B cell (primary cell): ENCODE results near the gene ZNF316. TPM values are rescaled to one million over a fixed set of nuclear protein-coding genes. Genes with fewer than 3 reads are reported as not detected.

ENCODE experiments used
- ATAC-seq: fragments of 200-7000 bp; cut with Tn5 transposase; one replicate; pipeline ENCODE4 v1.10.0; 2021; ENCODE audit warnings: low read depth, mild to moderate bottlenecking, moderate number of reproducible peaks, moderate library complexity
- CTCF ChIA-PET: fragments of 350-600 bp; sonication (Branson Sonifier 250); formaldehyde crosslinking; loops from one replicate; lab custom pipeline; 2021; ENCODE audit warnings: antibody characterized with exemption, inconsistent platforms; lab: Charles Lee
- POLR2A ChIA-PET: fragments of 350-600 bp; sonication (Branson Sonifier 250); formaldehyde crosslinking; loops from one replicate; lab custom pipeline; 2021; ENCODE audit warnings: antibody characterized with exemption; lab: Charles Lee
- DNase-seq: peaks from one replicate; pipeline ENCODE4 v3.0.0; 2013
- H2AFZ ChIP-seq: 2 replicates; pipeline ENCODE4 v1.6.1; 2012; ENCODE audit warnings: mild to moderate bottlenecking, low read depth, low read length; ENCODE audit not compliant: insufficient read depth, poor library complexity, severe bottlenecking
- H3K27ac ChIP-seq, 2 donors: 1 replicate in 1 of 2; 2 replicates in 1 of 2; pipeline ENCODE4 v1.5.1; 2012 to 2013; ENCODE audit warnings: low read length in 2 of 2, mild to moderate bottlenecking in 2 of 2, moderate library complexity in 1 of 2
- H3K27me3 ChIP-seq, 4 experiments: fragments of 200-600 bp in 1 of 4; sonication (generic) in 1 of 4; replicated peaks in 1 of 4; 1 replicate in 2 of 4; 2 replicates in 2 of 4; pipeline versions ENCODE4 v1.6.1 to v1.7.0; 2013 to 2016; ENCODE audit warnings: low read length in 3 of 4, mild to moderate bottlenecking in 2 of 4, mixed read lengths in 1 of 4, moderate library complexity in 1 of 4; ENCODE audit not compliant: insufficient read depth in 4 of 4, control insufficient read depth in 3 of 4; ENCODE audit errors: control extremely low read depth in 1 of 4
- H3K36me3 ChIP-seq, 2 experiments: replicated peaks in 1 of 2; 1 replicate in 1 of 2; 2 replicates in 1 of 2; pipeline versions ENCODE4 v1.6.1 to v1.7.1; 2013; ENCODE audit warnings: low read length in 1 of 2; ENCODE audit not compliant: insufficient read depth in 2 of 2, control insufficient read depth in 1 of 2; ENCODE audit errors: control extremely low read depth in 1 of 2, extremely low read depth in 1 of 2
- H3K4me1 ChIP-seq, 2 donors: fragments of 200-600 bp in 1 of 2; sonication (generic) in 1 of 2; 1 replicate in 1 of 2; 2 replicates in 1 of 2; pipeline versions ENCODE4 v1.5.1 to v1.6.1; 2013 to 2017; ENCODE audit warnings: low read length in 2 of 2; ENCODE audit not compliant: control insufficient read depth in 2 of 2, insufficient read depth in 2 of 2
- H3K4me2 ChIP-seq: replicated peaks from 2 replicates; pipeline ENCODE3; 2012; ENCODE audit warnings: mild to moderate bottlenecking, low read depth, low read length; ENCODE audit not compliant: poor library complexity, severe bottlenecking
- H3K4me3 ChIP-seq, 5 experiments: fragments of 200-600 bp in 1 of 5; sonication (generic) in 1 of 5; 1 replicate in 3 of 5; 2 replicates in 2 of 5; pipeline versions ENCODE4 v1.5.1 to v1.7.0; 2011 to 2016; ENCODE audit warnings: low read length in 4 of 5, mild to moderate bottlenecking in 4 of 5, low read depth in 2 of 5, control low read depth in 1 of 5, moderate library complexity in 1 of 5; ENCODE audit not compliant: insufficient read depth in 1 of 5; ENCODE audit errors: control extremely low read depth in 1 of 5, extremely low read depth in 1 of 5
- H3K79me2 ChIP-seq: fragments of 200-600 bp; sonication (generic); one replicate; pipeline ENCODE4 v1.6.0; 2016; ENCODE audit warnings: low read length; ENCODE audit not compliant: control insufficient read depth, insufficient read depth
- H3K9ac ChIP-seq: fragments of 200-600 bp; sonication (generic); 2 replicates; pipeline ENCODE4 v1.6.1; 2017; ENCODE audit warnings: mild to moderate bottlenecking, low read length, moderate library complexity
- H3K9me3 ChIP-seq, 3 donors: one replicate each; pipeline versions ENCODE4 v1.6.1 to v1.7.1; 2013; ENCODE audit warnings: low read length in 2 of 3; ENCODE audit not compliant: control insufficient read depth in 2 of 3, insufficient read depth in 1 of 3; ENCODE audit errors: control extremely low read depth in 1 of 3
- H4K20me1 ChIP-seq: 2 replicates; pipeline ENCODE4 v1.6.0; 2012; ENCODE audit warnings: mild to moderate bottlenecking, low read length; ENCODE audit not compliant: insufficient read depth, control insufficient read depth, poor library complexity, severe bottlenecking
- H3K27ac Mint-ChIP-seq: one replicate; pipeline ENCODE4 v1.8.0; 2021; ENCODE audit warnings: mixed read lengths
- H3K27me3 Mint-ChIP-seq: one replicate; pipeline ENCODE4 v1.8.0; 2021; ENCODE audit warnings: mixed read lengths
- H3K4me1 Mint-ChIP-seq: one replicate; pipeline ENCODE4 v1.8.0; 2021; ENCODE audit warnings: mixed read lengths
- H3K4me3 Mint-ChIP-seq: one replicate; pipeline ENCODE4 v1.8.0; 2021; ENCODE audit warnings: mixed read lengths
- H3K9me3 Mint-ChIP-seq: one replicate; pipeline ENCODE4 v1.8.0; 2022; ENCODE audit warnings: mixed read lengths; ENCODE audit not compliant: insufficient read depth
- CTCF ChIP-seq: fragments of 200-600 bp; IDR thresholded peaks from one replicate; pipeline ENCODE4 v1.8.0; 2022; ENCODE audit warnings: antibody characterized with exemption, mild to moderate bottlenecking
- EZH2 ChIP-seq: IDR thresholded peaks from 2 replicates; pipeline ENCODE4 v1.6.1; 2012; ENCODE audit warnings: borderline replicate concordance, low read depth, mild to moderate bottlenecking, moderate library complexity, low read length; ENCODE audit not compliant: insufficient read depth, poor library complexity, severe bottlenecking
- WGBS: methylation state at CpG from one replicate; pipeline ENCODE4 v1.1.5; 2013; ENCODE audit warnings: missing lambda C conversion rate; ENCODE audit not compliant: insufficient coverage; 5-methylcytosine and 5-hydroxymethylcytosine counted together
- intact Hi-C: fragments of 100-400 bp; cut with micrococcal nuclease; formaldehyde crosslinking; loops from one replicate; pipeline ENCODE4 v1.10.0; 2022
- polyA plus RNA-seq: library from polyadenylated mRNA; depleted of rRNA; stranded (reverse); fragments of >200 nt; gene quantifications from 2 replicates; pipeline ENCODE4 v1.2.3, GENCODE V29; 2012
- total RNA-seq, 2 donors: library from RNA; stranded (reverse); fragments of 120-200 nt in 1 of 2; gene quantifications; 1 replicate in 1 of 2; 2 replicates in 1 of 2; pipeline versions ENCODE4 v1.2.3 to v1.2.4, GENCODE V29; 2013 to 2022

The ZNF316 gene
- total and polyA plus RNA-seq, 2 donors (not counting 1 experiment from before 2014, with no cell fraction given) = 43.6 to 72.6 TPM

GRCh38 chr7:6619961-6620360 is 17.2 kb upstream of the ZNF316 start:
- peaks cover 40% of the 10 kb centered on the region for H3K4me1 Mint-ChIP-seq
- H3K27me3 ChIP-seq = peaks cover 0 to 4% (median 0%) of the 10 kb centered on the region in 4 experiments
- H3K4me3 Mint-ChIP-seq = no peak overlapping the region

More at GRCh38 chr7:6619961-6620360, 17.2 kb upstream of the ZNF316 start:
- no peaks in the 10 kb centered on the region for H3K79me2 ChIP-seq
- no peak overlapping the region for H3K27ac Mint-ChIP-seq
- no peak overlapping the region for H3K4me2 ChIP-seq
- H3K27ac ChIP-seq = no peak overlapping the region
- 83% methylated on average over 1 of the region's 3 CpGs for WGBS
- no peak overlapping the region for H3K4me3 ChIP-seq
- H3K27me3 Mint-ChIP-seq = no peaks in the 10 kb centered on the region
- no peaks in the 10 kb centered on the region for H3K36me3 ChIP-seq
- ATAC-seq = no peak
- H3K9me3 Mint-ChIP-seq = no peaks in the 10 kb centered on the region
- peaks cover 28 to 54% of the 10 kb centered on the region in 2 donors for H3K4me1 ChIP-seq
- H3K9ac ChIP-seq = no peak overlapping the region
- intact Hi-C loops = no loop called here
- TF ChIP-seq EZH2 (no peak), CTCF (no peak)
- ChIA-PET CTCF (no interaction called here), POLR2A (interaction anchor here (0.6 kb wide), 1 partner anchor 15 kb away, joined by 5 read pairs; no protein-coding TSS in a partner anchor)
- H2AFZ ChIP-seq = no peak overlapping the region
- DNase-seq = no peak
- peaks cover 0 to 7% (median 0%) of the 10 kb centered on the region in 3 donors for H3K9me3 ChIP-seq
- H4K20me1 ChIP-seq = no peaks in the 10 kb centered on the region
